Common myeloid progenitor, CD34-positive (primary cell): ENCODE results near the gene KEL.

ENCODE experiments used
- CTCF ChIA-PET: fragments of 350-600 bp; sonication (Branson Sonifier 250); formaldehyde crosslinking; loops from one replicate; lab custom pipeline; 2021; ENCODE audit warnings: antibody characterized with exemption; lab: Charles Lee
- POLR2A ChIA-PET: fragments of 350-600 bp; sonication (Branson Sonifier 250); formaldehyde crosslinking; loops from one replicate; lab custom pipeline; 2021; ENCODE audit warnings: antibody characterized with exemption; lab: Charles Lee
- DNase-seq, 3 donors: peaks; one replicate each; pipeline versions ENCODE4 v3.0.0 to v3.0.0-alpha.2; 2013
- H3K27ac ChIP-seq, 2 experiments: 1 replicate in 1 of 2; 2 replicates in 1 of 2; pipeline ENCODE4 v1.7.0; 2013; ENCODE audit warnings: inconsistent platforms in 2 of 2, low read length in 2 of 2, mild to moderate bottlenecking in 2 of 2, low read depth in 1 of 2, moderate library complexity in 1 of 2; ENCODE audit not compliant: severe bottlenecking in 2 of 2, insufficient read depth in 1 of 2, poor library complexity in 1 of 2
- H3K27me3 ChIP-seq, 5 experiments: replicated peaks in 2 of 5; 1 replicate in 3 of 5; 2 replicates in 2 of 5; pipeline versions ENCODE4 v1.6.1 to v1.7.0; 2013; ENCODE audit warnings: low read length in 4 of 5, mild to moderate bottlenecking in 2 of 5, moderate library complexity in 2 of 5, inconsistent platforms in 1 of 5; ENCODE audit not compliant: insufficient read depth in 5 of 5, control insufficient read depth in 4 of 5
- H3K36me3 ChIP-seq, 4 experiments: 1 replicate in 2 of 4; 2 replicates in 2 of 4; pipeline versions ENCODE4 v1.6.1 to v1.7.0; 2013; ENCODE audit warnings: low read length in 3 of 4, control low read depth in 1 of 4, mild to moderate bottlenecking in 1 of 4; ENCODE audit not compliant: control insufficient read depth in 4 of 4, insufficient read depth in 4 of 4
- H3K4me1 ChIP-seq, 4 experiments: 1 replicate in 3 of 4; 2 replicates in 1 of 4; pipeline versions ENCODE4 v1.6.1 to v1.7.1; 2013; ENCODE audit warnings: low read length in 3 of 4, mild to moderate bottlenecking in 3 of 4, control low read depth in 1 of 4, inconsistent platforms in 1 of 4, moderate library complexity in 1 of 4; ENCODE audit not compliant: control insufficient read depth in 4 of 4, insufficient read depth in 4 of 4; ENCODE audit errors: control extremely low read depth in 1 of 4
- H3K4me3 ChIP-seq, 7 experiments: 1 replicate in 4 of 7; 2 replicates in 3 of 7; pipeline versions ENCODE4 v1.5.1 to v1.7.0; 2013; ENCODE audit warnings: mild to moderate bottlenecking in 7 of 7, low read length in 6 of 7, moderate library complexity in 6 of 7, inconsistent platforms in 2 of 7, low read depth in 2 of 7, control low read depth in 1 of 7; ENCODE audit not compliant: insufficient read depth in 4 of 7, control insufficient read depth in 1 of 7; ENCODE audit errors: extremely low read depth in 1 of 7
- H3K9me3 ChIP-seq, 5 experiments: 1 replicate in 4 of 5; 2 replicates in 1 of 5; pipeline versions ENCODE4 v1.6.1 to v1.7.1; 2013; ENCODE audit warnings: low read length in 4 of 5, mild to moderate bottlenecking in 2 of 5, inconsistent platforms in 1 of 5, low read depth in 1 of 5, moderate library complexity in 1 of 5; ENCODE audit not compliant: control insufficient read depth in 4 of 5, insufficient read depth in 2 of 5; ENCODE audit errors: control extremely low read depth in 1 of 5
- WGBS: methylation state at CpG from one replicate; pipeline ENCODE4 v1.1.5; 2013; ENCODE audit not compliant: insufficient coverage; 5-methylcytosine and 5-hydroxymethylcytosine counted together

KEL gene

DNA sequence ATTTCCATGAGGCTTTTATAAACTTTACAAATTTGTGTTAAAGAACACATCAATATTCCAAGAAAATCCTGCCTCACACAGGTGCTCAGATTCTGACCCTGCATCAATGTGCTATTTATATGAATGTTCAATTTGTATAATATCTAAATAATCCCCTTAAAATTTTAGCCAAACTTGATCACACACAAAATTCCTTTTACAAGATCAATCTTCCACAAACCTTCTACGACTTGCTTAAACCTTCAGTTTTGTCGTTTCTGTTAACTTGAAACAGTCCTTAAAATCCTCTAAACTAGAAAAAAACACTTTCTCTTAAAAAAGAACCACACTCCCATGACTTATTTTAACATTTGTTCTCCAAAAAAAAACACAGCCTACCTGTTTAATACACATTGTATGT lies 56.4 kb downstream of the KEL start:
- Histone ChIP-seq H3K9me3 (peaks cover 0 to 13% (median 3%) of the 10 kb centered on the region in 5 experiments), H3K27ac (no peak overlapping the region), H3K4me3 (no peak overlapping the region), H3K27me3 (no peaks in the 10 kb centered on the region), H3K4me1 (peaks cover 0 to 2% (median 0%) of the 10 kb centered on the region in 4 experiments), H3K36me3 (no peaks in the 10 kb centered on the region)
- POLR2A ChIA-PET: no interaction called here
- WGBS: 93% methylated on average over 2 of the region's 2 CpGs
- no peak for DNase-seq
- CTCF ChIA-PET: no interaction called here

DNA sequence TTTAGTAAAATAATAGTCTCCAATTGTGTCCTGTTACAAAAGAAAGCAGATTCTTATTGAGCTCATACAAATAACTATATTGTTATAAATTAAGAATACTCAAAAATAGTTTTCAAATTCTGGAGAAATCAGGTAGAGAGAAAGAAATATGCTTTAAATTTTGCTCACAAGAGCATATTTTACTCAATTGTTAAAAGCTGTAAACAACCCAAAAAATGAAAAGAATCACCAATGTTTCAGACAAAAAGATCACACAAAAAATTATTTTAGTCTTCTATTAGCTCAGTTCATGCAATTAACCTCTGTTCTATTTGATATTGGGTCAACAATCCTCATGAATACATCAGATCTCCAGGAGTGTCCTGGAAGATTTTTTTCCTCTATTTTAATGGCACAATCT lies 58.0 kb downstream of the KEL start:
- H3K9me3 ChIP-seq: peaks cover 0 to 13% (median 3%) of the 10 kb centered on the region in 5 experiments
- no peaks in the 10 kb centered on the region for H3K36me3 ChIP-seq
- CTCF ChIA-PET: interaction anchor here (0.7 to 1.3 kb wide), 2 partner anchors 11 to 98 kb away, joined by 3 to 5 read pairs; no protein-coding TSS in a partner anchor
- no peak overlapping the region for H3K4me3 ChIP-seq
- no peak overlapping the region for H3K27ac ChIP-seq
- peaks cover 0 to under 1% (median 0%) of the 10 kb centered on the region in 4 experiments for H3K4me1 ChIP-seq
- POLR2A ChIA-PET: no interaction called here
- no peak for DNase-seq
- no peaks in the 10 kb centered on the region for H3K27me3 ChIP-seq

- H3K27me3 ChIP-seq: no peaks in the 10 kb centered on the region
- H3K4me1 ChIP-seq: no peaks in the 10 kb centered on the region
- no peaks in the 10 kb centered on the region for H3K36me3 ChIP-seq
- CTCF ChIA-PET: interaction anchor here (1.1 to 2.1 kb wide), 4 partner anchors 9 to 100 kb away, joined by 3 to 8 read pairs (median 4); no protein-coding TSS in a partner anchor
- POLR2A ChIA-PET: interaction anchor here (1.1 kb wide), 1 partner anchor 29 kb away, joined by 3 read pairs; no protein-coding TSS in a partner anchor
- WGBS: 89% methylated on average over 15 of the region's 15 CpGs
- DNase-seq: no peak
- H3K4me3 ChIP-seq: no peak overlapping the region
- H3K9me3 ChIP-seq: peaks cover 0 to 13% (median 3%) of the 10 kb centered on the region in 5 experiments
- H3K27ac ChIP-seq: no peak overlapping the region
These were observed 60.5 kb downstream of the KEL start for GRCh38 chr7:142901426-142902259.

DNA sequence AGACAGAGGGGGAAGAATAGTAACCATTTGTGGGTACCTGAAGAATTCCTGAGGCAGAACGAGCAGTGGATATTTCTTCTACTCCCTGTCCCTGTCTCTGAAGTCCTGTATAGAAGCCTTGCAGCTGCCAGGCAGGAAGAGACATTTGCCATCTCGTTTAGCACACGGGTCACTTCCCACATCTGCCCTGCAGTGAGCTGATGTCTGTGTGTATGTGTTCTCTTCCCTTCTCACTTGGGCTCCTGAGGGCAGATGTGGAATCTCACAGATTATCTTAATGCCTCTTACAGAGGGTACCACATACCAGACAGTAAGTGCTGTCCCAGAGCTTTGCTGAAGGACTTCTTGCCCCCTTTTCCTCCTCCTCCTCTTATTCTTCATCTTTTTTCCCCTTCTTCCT lies 62.5 kb downstream of the KEL start:
- no peak for DNase-seq
- Histone ChIP-seq H3K27me3 (peaks cover 0 to 2% (median 0%) of the 10 kb centered on the region in 5 experiments), H3K9me3 (peaks cover 0 to 7% (median 3%) of the 10 kb centered on the region in 5 experiments), H3K36me3 (no peaks in the 10 kb centered on the region), H3K4me3 (no peak overlapping the region), H3K4me1 (no peaks in the 10 kb centered on the region), H3K27ac (no peak overlapping the region)
- ChIA-PET CTCF (interaction anchor here (0.6 to 2.1 kb wide), 2 partner anchors 11 to 492 kb away, joined by 3 to 8 read pairs; no protein-coding TSS in a partner anchor), POLR2A (no interaction called here)
- WGBS: 78% methylated on average over 1 of the region's 3 CpGs

DNA sequence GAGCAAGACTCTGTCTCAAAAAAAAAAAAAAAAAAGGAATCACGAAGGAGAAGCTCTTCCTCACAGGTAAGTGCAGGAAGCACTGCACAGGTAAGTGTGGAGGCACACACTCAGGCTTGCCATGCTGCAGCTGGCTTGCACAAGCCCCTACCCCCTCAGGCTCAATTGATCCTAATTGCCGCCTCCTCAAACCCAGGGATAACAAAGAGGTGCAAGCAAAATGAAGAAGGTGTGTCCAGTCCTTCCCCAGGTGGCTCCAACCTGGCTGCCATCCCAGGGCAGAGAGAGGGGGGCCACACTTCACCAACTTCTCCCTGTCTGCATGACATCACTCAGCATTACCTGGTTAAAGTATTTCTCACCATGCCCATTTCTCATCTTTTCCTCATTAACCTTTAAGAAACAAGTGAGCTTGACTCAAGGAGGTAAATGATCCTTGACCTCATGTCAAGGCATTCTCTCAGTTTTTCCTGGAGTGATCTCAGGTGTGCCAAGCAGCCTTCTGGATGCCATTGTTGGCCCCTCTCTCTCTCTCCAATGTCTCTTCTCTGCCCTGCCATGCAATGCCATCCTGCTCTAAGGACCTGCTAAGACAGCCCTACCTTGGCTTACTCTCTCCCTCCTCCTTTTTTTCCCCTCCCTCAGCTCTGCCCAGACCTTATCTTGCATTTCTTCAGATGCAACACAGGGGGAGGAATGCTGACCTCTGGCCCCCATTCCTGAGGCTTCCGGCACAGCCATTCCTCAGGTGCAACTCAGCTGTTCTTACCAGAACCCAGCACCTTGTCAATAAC lies 63.6 kb downstream of the KEL start:
- POLR2A ChIA-PET: no interaction called here
- no peaks in the 10 kb centered on the region for H3K9me3 ChIP-seq
- H3K27me3 ChIP-seq: peaks cover 0 to 2% (median 0%) of the 10 kb centered on the region in 5 experiments
- H3K4me3 ChIP-seq: no peak overlapping the region
- CTCF ChIA-PET: interaction anchor here (0.7 to 2.2 kb wide), 3 partner anchors 11 to 77 kb away, joined by 4 to 11 read pairs (median 5); no protein-coding TSS in a partner anchor
- 100% methylated on average over 1 of the region's 3 CpGs for WGBS
- no peaks in the 10 kb centered on the region for H3K4me1 ChIP-seq
- H3K27ac ChIP-seq: no peak overlapping the region
- no peaks in the 10 kb centered on the region for H3K36me3 ChIP-seq
- no peak for DNase-seq

GRCh38 chr7:142897691-142898090 lies 64.5 kb downstream of the KEL start:
- no peak overlapping the region for H3K4me3 ChIP-seq
- no peaks in the 10 kb centered on the region for H3K9me3 ChIP-seq
- ChIA-PET POLR2A (no interaction called here), CTCF (interaction anchor here (1.3 to 2.2 kb wide), 2 partner anchors 12 to 16 kb away, joined by 5 to 11 read pairs; no protein-coding TSS in a partner anchor)
- no peaks in the 10 kb centered on the region for H3K36me3 ChIP-seq
- DNase-seq: no peak
- H3K4me1 ChIP-seq: no peaks in the 10 kb centered on the region
- 95% methylated on average over 7 of the region's 7 CpGs for WGBS
- no peak overlapping the region for H3K27ac ChIP-seq
- H3K27me3 ChIP-seq: peaks cover 0 to 5% (median 0%) of the 10 kb centered on the region in 5 experiments
